GM12878 (cell line): Measurements from ENCODE around the gene REEP3. TPM values are rescaled to one million over a fixed set of nuclear protein-coding genes. Genes with fewer than 3 reads are reported as not detected.

ENCODE experiments used
- CEBPZ ChIP-seq: fragments of 150-350 bp; IDR thresholded peaks from 2 replicates; pipeline ENCODE4 v1.6.1; 2016; ENCODE audit warnings: low read depth, low read length
- CHD4 ChIP-seq: fragments of 200-600 bp; sonication (generic); IDR thresholded peaks from 2 replicates; pipeline ENCODE4 v1.6.1; 2016; ENCODE audit warnings: mild to moderate bottlenecking
- E2F8 ChIP-seq: fragments of 450-650 bp; IDR thresholded peaks from 2 replicates; pipeline ENCODE4 v1.6.1; 2018; ENCODE audit warnings: mild to moderate bottlenecking, low read depth, moderate library complexity; ENCODE audit not compliant: partially characterized antibody
- HDAC2 ChIP-seq: fragments of 200-600 bp; sonication (generic); IDR thresholded peaks from 2 replicates; pipeline ENCODE4 v1.6.1; 2017
- MAX ChIP-seq: IDR thresholded peaks from 2 replicates; pipeline ENCODE4 v1.6.1; 2012; ENCODE audit warnings: low read depth, low read length, improper control_type of control experiment
- NR2C1 ChIP-seq: fragments of 450-650 bp; IDR thresholded peaks from 2 replicates; pipeline ENCODE4 v1.6.1; 2017; ENCODE audit warnings: antibody characterized with exemption, mild to moderate bottlenecking, moderate library complexity
- NR2C2 ChIP-seq: IDR thresholded peaks from 2 replicates; pipeline ENCODE4 v1.6.1; 2011; ENCODE audit warnings: borderline replicate concordance, low read depth; ENCODE audit not compliant: control insufficient read depth, insufficient read length
- SIX5 ChIP-seq: IDR thresholded peaks from 2 replicates; pipeline ENCODE4 v1.6.1; 2011; ENCODE audit warnings: mild to moderate bottlenecking, low read depth, low read length, moderate library complexity; ENCODE audit not compliant: severe bottlenecking
- SKIL ChIP-seq: fragments of 450-650 bp; IDR thresholded peaks from 2 replicates; pipeline ENCODE4 v1.6.1; 2017; ENCODE audit warnings: mild to moderate bottlenecking, low read depth, inconsistent platforms; ENCODE audit not compliant: poor library complexity, severe bottlenecking
- SP1 ChIP-seq: IDR thresholded peaks from one replicate; pipeline ENCODE4 v1.6.1; 2011; ENCODE audit warnings: low read depth, low read length
- SRF ChIP-seq, 2 experiments: IDR thresholded peaks; 2 replicates each; pipeline ENCODE4 v1.6.1; 2011; ENCODE audit warnings: low read depth in 2 of 2, low read length in 2 of 2, mild to moderate bottlenecking in 1 of 2, moderate library complexity in 1 of 2
- USF2 ChIP-seq: IDR thresholded peaks from 2 replicates; pipeline ENCODE4 v1.6.1; 2011; ENCODE audit warnings: low read depth, low read length, improper control_type of control experiment, borderline replicate concordance
- ZBTB4 ChIP-seq: fragments of 450-650 bp; formaldehyde crosslinking; IDR thresholded peaks from 2 replicates; pipeline ENCODE4 v1.4.0; 2022; ENCODE audit warnings: mild to moderate bottlenecking, moderate library complexity
- ZNF384 ChIP-seq: IDR thresholded peaks from 2 replicates; pipeline ENCODE4 v1.6.1; 2012; ENCODE audit warnings: low read depth, mild to moderate bottlenecking, low read length, improper control_type of control experiment, borderline replicate concordance
- ZNF622 ChIP-seq: fragments of 450-650 bp; IDR thresholded peaks from 2 replicates; pipeline ENCODE4 v1.6.1; 2017; ENCODE audit warnings: mild to moderate bottlenecking, inconsistent platforms
- ZSCAN29 ChIP-seq: fragments of 450-650 bp; IDR thresholded peaks from 2 replicates; pipeline ENCODE4 v1.6.1; 2017; ENCODE audit warnings: mild to moderate bottlenecking, moderate library complexity
- polyA plus RNA-seq, 11 experiments: library from polyadenylated mRNA; depleted of rRNA in 4 of 11; unstranded in 6 of 11; stranded (reverse) in 5 of 11; fragments of >200 nt; fragmentation: Nextera tagmentation in 4 of 11; fragmentation: Illumina TruSeq in 1 of 11; extraction: Ambion mirVana in 4 of 11; extraction: Trizol in 1 of 11; gene quantifications; 1 replicate in 1 of 11; 2 replicates in 10 of 11; pipeline versions ENCODE4 v1.2.1 to v1.2.3, GENCODE V29; 2011 to 2016; ENCODE audit warnings: inconsistent platforms in 2 of 11, missing spikeins in 2 of 11, low read depth in 1 of 11
- total RNA-seq, 4 experiments: library from RNA; depleted of rRNA in 3 of 4; stranded (reverse); fragments of >200 nt in 3 of 4; fragmentation: Illumina TruSeq in 1 of 4; extraction: Trizol in 1 of 4; gene quantifications; 2 replicates each; pipeline versions ENCODE4 v1.2.1 to v1.2.3, GENCODE V29; 2013 to 2021

The REEP3 gene
- total and polyA plus RNA-seq, 10 of the 15 experiments (the other 5 are each of a cell fraction or from before 2014, with no cell fraction given), result 4.9 to 25.9 (median 16.2) TPM

GRCh38 chr10:63629363-63630084, 108.3 kb downstream of the REEP3 start (continued):
- TF ChIP-seq MAX (peak; percentile 32; the same call in 1 of the 2 replicates), HDAC2 (no peak), SRF (IDR thresholded peaks at IDR 0.05; ENCODE audit: low read depth in 2 of 2, low read length in 2 of 2) (no peak), SKIL (peak; percentile 55), E2F8 (no peak), ZSCAN29 (no peak), USF2 (no peak), SP1 (no peak), NR2C1 (no peak), ZNF384 (no peak), SIX5 (no peak), ZNF622 (no peak), NR2C2 (no peak), CEBPZ (no peak), CHD4 (no peak), ZBTB4 (CRISPR knock-in tag) (no peak)
